Skin epidermis (tissue), 12 donors: ENCODE data around the gene PDCD4.
A peak's percentile ranks its signal among the peaks of the same experiment; 100 is the strongest.

Experiments
- H3K27ac ChIP-seq, 21 experiments: fragments of 200-600 bp; sonication (generic) in 11 of 21; one replicate each; pipeline ENCODE4 v1.5.0; 2020; ENCODE audit warnings: mild to moderate bottlenecking in 3 of 21, inconsistent platforms in 2 of 21, moderate library complexity in 2 of 21
- H3K4me3 ChIP-seq, 7 experiments: fragments of 200-600 bp; sonication (generic) in 2 of 7; one replicate each; pipeline ENCODE4 v1.5.0; 2020; ENCODE audit warnings: inconsistent platforms in 2 of 7, mild to moderate bottlenecking in 2 of 7, moderate library complexity in 1 of 7

PDCD4 gene

DNA sequence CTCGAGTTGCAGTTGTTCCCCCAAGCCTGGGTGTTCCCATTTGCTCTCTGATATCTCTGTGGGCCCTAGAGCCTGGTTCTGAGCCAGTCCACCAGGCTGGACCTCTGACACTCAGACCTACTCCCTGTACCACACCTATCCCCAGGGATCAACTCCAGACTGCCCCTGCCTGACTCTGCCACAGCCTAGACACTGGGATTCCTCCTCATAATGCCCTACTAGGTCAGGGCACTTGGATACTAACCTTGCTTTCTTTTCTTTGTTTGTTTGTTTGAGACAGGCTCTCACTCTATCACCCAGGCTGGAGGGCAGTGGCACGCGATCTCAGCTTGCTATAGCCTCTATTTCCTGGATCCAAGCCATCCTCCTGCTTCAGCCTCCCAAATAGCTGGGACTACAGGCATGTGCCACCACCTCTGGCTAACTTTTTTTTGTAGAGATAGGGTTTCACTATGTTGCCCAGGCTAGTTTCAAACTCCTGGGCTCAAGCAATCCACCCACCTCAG lies 30.8 kb upstream of the PDCD4 start:
- no peak overlapping the region for H3K4me3 ChIP-seq
- peak overlapping the region in 9 of 21 experiments; percentile 3 to 51 (median 15) for H3K27ac ChIP-seq

DNA sequence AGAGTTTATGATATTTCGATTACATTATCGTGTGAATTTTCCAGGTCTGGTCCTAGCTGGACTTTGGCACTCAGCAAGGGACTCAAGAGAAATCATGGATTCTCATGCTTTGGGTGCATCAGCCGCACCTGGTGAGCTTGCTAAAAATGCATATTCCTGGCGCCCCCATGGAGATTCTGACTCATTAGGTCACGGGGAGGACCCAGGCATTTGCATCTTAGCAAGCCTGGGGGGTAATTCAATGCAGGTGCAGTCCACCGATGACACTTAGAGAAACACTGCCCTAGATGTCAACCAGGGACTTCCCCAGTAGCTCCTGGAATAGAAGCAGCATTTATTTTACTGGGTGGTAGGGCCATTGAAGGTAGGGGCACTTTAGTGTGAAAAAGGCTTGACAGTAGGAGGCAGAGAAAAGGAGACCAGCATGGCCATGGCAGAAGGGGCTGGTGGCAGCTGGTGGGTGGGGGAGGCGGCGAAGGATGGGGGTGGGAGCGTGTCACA lies 29.9 kb upstream of the PDCD4 start:
- Histone ChIP-seq H3K27ac (peak overlapping the region in 3 of 21 experiments; percentile 47 to 63 (median 61)), H3K4me3 (no peak overlapping the region)

DNA sequence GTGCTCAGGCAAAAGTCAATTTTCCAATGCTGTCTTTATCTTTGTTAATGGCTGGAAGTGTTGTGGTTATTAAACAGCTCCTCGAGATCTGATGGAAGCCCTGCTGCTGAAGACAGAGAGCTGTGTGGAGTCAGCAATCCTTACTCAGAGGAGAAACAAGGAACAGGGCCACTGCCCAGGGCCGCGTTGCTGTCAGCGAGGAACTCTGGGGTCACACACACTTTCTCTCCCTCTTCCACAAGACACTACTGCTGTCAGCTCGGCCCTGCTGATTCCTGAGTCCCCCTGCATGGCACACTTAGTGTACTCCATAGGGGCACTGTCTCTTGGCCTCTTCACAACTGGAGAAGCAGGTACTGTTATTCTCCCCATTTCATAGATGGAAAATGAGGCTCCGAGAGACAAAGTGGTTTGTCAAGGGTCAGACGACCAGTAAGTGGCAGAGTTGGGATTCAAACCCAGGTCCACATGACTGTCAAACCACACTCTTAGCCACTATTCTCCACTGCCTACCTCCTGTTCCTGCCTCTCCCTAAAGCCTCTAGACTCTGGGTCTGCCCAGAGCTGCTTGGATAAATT lies 29.3 kb upstream of the PDCD4 start:
- H3K27ac ChIP-seq: peak overlapping the region in 11 of 21 experiments; percentile 9 to 63 (median 29)
- H3K4me3 ChIP-seq: no peak overlapping the region

DNA sequence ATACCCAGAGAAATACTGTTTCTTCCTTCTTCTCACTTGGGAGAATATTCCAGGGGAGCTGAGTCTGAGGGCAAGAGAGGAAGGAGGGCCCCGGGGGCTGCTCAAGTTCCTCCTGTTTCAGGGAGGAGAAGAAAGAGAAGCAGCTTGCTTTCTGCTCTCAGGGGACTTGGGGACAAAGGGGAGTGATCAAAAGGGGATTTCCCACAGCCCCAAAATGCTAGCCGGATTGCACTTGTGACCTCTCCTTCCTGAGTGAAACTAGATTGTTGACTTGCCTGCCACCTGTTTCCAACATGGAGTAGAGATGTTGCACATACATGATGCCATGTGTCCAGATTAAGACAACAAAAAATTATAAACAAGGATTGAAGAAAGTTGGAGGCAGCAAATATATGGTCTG lies 28.7 kb upstream of the PDCD4 start:
- Histone ChIP-seq H3K4me3 (no peak overlapping the region), H3K27ac (peak overlapping the region in 11 of 21 experiments; percentile 9 to 63 (median 26))

DNA sequence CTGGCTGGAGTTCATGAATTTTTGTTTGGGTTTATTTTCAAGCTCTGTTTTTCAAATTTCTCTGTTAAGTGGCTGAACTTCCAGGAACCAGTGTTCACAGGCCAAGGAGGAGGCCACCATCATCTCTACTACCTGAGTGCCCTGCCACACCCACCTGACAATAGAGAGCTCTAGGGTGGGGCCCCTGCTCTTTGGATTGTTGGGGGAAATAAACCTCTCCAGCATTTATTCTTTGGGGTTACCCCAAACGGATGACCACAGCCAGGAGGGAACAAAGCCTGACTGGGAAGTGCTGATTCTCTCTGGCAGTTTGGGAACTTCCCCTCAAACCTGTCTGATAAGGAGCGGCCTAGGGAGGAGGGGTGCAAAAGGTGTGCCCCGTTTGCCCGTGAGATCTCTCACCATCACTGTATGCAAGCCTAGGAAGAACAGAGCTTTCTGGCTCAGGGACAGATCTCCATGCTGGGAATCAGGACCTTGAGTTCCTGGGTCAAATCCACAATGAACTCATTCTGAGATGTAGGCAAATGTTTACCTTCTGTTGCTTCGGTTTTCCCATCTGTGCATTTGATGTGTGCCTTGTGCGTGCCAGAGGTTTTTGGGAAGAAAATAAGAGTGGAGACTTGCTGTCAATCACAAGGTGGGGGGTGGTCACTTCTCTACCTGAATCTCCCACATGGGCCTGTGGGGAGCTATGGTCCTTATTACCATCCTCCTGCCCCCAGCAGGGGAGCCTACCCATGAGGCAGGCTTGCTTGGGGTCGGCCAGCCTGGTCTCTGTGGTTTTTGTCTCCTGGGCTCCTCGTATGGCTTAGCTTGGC lies 27.7 kb upstream of the PDCD4 start:
- H3K4me3 ChIP-seq: no peak overlapping the region
- peak overlapping the region in 6 of 21 experiments; percentile 21 to 61 (median 44) for H3K27ac ChIP-seq

DNA sequence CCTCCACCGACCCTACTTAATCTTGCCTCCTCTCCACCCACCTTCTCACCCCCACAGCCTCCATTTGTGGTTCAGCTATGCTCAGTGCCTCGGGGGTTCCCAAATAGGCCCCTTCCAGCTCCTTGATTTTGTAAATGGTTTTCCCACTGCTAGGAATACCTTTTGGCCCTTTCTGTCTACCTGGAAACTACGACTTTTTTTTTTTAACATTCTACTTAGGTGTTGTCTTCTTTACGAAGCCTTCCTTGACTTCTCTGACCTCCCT lies 27.2 kb upstream of the PDCD4 start:
- H3K27ac ChIP-seq: peak overlapping the region in 5 of 21 experiments; percentile 9 to 54 (median 25)
- H3K4me3 ChIP-seq: no peak overlapping the region

DNA sequence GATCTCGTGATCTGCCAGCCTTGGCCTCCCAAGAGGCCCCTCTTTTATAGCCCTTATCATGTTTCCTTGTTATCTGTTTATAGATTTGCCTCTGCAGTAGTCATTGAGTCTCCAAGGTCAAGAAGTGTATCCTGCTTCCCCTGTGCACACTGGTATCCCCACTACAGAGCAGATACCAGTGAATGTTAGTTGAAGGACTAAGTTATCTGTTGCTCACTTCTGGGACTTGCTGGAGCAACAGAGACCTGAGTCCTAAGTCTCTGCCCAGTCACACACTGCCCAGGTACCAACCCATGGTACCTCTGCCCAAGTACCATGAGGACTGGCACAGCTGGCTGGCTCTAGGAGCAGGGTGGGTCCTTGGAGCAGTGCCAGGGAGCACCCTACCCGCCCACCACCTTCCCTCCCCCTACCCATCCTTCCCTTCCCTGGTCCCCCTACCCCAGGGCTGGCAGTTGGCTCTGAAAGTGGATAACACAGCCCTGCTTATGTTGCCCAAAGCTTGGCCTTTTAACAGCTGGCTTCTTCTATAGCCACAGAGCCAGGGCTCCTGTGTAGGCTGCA lies 26.5 kb upstream of the PDCD4 start:
- H3K4me3 ChIP-seq: no peak overlapping the region
- peak overlapping the region in 8 of 21 experiments; percentile 19 to 57 (median 40) for H3K27ac ChIP-seq

DNA sequence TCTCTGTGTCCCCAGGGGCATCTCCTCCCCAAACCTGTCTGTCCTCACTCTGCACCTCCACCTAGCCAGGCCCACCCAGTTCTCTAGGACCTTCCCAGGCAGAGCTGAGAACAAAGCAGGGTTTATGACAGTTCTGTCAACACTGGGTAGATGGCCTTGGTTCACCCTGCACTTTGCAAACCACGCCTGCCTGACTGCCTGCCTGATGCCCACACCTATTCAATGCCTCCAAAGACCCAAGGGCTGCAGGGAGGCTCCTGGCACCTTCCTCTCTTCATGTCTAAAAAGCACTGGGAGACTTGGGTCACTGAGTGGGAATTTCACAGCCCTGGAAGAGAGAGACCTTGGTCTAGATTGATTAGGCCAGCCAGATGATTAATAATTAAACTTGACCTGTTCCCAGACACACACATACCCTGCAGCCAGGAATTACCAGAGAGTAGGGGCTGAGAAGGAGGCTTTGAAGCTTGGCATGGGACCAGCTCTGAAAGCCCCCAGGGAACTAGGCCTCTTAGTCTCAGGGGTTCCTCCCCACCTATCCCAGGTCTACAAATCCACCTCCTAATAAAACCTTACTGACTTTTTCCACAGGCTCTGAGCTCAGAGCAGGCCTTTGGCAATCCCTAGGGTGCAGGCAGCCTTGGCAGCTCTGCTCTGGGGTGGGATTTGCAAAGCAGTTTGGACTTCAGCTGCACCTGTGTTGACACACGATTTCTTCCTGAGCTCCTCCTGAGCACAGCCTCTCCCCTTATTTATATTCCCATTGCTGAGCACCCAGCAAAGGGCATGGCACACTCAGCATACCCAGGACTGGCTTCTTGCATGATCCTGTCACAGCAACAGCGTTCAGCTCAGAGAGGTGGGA lies 25.7 kb upstream of the PDCD4 start:
- Histone ChIP-seq H3K4me3 (no peak overlapping the region), H3K27ac (peak overlapping the region in 13 of 21 experiments; percentile 4 to 71 (median 42))

DNA sequence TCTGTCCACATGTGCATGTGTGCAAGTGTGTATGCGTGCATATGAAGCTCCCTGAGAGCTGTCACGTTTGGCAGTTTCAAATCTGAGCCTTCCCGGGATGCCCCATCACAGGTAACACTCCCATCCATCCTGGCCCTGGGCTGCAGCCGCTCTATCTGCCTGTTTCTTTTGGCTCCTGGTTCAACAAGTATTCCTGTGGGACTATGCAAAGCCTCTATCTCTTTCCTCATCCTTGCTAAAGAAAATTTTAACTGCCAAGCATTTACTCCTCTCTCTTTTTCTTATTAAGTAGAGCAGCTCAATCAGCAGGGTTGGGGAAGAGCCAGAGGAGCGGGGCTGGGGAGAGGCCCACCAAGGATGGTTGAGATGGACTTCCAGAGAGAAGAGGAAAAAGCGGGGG lies 24.4 kb upstream of the PDCD4 start:
- Histone ChIP-seq H3K4me3 (no peak overlapping the region), H3K27ac (peak overlapping the region in 2 of 21 experiments; percentile 42 to 50)

DNA sequence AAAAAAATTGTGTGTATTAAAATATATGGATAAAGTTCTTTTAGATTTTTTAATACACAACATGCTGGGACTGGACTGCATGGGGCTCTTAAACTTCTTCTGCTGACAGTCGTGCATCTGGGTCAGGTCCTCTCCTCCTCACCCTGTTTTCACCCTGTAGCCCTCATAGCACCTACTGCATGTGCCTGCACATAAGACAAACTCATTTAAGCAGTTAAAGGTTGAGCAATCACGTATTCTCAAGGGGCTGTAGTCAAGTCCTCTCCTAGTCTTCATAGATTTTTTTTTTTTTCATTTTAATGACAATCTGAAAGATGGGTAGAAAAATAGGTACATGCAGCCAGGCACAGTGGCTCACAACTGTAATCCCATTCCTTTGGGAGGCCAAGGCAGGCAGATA lies 23.6 kb upstream of the PDCD4 start:
- Histone ChIP-seq H3K27ac (no peak overlapping the region), H3K4me3 (no peak overlapping the region)

DNA sequence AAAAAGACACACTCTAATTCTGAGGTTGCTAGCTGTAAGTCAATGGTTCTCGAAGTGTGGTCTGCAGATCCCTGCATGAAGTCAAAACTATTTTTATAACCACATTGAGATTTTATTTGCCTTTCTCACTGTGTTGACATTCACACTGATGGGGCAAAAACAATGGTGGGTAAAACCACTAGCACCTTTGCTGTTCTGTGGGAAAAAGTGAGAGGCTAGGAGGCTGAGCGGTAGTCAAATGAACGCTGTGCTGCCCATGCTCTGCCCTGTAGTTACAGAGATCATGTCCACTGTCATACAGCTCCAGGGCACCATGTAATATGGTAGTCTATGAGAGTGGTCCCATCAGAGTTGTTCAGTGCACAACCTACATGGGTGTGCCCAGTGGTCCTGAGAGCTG lies 21.6 kb upstream of the PDCD4 start:
- H3K27ac ChIP-seq: peak overlapping the region in 3 of 21 experiments; percentile 14 to 32 (median 14)

DNA sequence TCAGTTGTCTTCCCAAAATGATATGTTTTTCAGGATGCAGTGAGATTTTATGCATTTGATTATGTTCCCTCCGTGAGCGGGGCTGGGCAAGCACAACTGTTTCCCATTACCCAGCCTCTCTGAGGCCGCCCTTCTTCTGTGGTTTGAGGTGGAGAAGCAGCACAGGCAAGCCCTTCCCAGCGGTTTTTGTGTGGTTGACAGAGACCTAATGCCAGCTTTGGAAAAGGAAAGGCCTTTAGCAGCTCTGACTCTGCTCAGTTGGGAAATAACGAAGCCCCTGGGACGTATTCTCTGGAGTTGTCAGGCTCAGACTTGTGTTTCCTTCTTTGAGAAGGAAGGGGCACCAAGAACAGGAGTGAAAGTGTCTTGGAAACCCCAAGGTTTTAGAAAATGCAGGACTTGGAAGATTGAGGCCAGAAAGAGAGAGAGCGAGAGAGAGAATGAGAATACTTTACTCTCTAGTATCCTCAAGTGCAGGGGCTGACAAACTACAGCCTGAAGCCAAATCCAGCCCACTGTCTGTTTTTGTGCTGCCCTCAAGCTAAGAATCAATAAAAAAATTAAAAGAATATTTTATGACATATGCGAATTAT lies 20.6 kb upstream of the PDCD4 start:
- peak overlapping the region in 11 of 21 experiments; percentile 1 to 69 (median 40) for H3K27ac ChIP-seq
- H3K4me3 ChIP-seq: no peak overlapping the region

More for the DNA sequence above, 21.6 kb upstream of the PDCD4 start:
- no peak overlapping the region for H3K4me3 ChIP-seq

DNA sequence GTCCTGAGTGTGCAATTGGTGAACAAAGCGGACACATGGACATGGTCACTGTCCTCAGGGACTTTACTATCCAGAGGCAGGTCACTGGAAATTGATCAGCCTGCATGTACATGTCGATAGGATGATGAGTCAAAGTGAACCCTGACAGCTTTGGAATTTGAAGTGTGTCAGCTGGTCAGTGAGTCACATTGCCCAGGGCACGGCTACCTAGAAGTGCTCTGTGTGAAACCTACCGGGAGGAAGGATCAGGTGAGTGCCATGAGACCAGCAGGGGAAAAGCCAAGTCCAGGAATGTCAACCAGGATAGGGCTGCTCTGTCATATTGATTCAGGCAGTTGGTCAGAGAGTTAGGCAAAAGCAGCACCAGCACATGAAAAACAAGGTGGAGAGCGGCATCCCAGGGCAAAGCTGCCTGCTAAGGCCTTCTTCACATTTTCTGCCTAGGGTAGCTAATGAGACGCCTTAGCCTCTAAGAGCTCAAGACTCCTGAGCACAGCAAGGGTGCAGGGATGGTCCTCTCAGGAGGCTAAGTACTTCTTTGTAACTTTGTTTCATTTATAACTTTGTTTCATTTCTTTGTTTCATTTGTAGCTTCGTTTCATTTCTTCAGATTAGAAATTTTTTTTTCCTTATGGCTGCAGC lies 19.4 kb upstream of the PDCD4 start:
- no peak overlapping the region for H3K4me3 ChIP-seq
- H3K27ac ChIP-seq: peak overlapping the region in 4 of 21 experiments; percentile 2 to 30 (median 26)

DNA sequence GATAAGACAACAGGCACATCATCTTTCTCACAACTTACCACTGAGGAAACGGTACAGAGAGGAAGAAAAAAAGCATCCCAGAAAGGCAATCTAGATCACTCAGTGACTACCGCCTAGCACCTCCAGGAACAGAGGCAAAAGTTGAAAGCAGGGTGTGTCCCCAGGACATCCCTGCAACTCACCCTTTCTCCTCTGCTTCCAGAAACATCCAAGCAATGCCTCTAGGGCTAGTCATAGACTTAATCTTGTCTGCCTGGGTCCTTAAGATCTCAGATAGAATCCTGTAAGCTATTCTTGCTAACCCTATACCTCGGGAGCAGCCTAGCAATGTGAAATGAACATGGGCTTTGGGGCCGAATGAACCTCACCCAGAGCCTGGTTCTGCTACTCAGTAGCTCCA lies 18.8 kb upstream of the PDCD4 start:
- H3K27ac ChIP-seq: peak overlapping the region in 1 of 21 experiments; percentile 30
- H3K4me3 ChIP-seq: no peak overlapping the region

DNA sequence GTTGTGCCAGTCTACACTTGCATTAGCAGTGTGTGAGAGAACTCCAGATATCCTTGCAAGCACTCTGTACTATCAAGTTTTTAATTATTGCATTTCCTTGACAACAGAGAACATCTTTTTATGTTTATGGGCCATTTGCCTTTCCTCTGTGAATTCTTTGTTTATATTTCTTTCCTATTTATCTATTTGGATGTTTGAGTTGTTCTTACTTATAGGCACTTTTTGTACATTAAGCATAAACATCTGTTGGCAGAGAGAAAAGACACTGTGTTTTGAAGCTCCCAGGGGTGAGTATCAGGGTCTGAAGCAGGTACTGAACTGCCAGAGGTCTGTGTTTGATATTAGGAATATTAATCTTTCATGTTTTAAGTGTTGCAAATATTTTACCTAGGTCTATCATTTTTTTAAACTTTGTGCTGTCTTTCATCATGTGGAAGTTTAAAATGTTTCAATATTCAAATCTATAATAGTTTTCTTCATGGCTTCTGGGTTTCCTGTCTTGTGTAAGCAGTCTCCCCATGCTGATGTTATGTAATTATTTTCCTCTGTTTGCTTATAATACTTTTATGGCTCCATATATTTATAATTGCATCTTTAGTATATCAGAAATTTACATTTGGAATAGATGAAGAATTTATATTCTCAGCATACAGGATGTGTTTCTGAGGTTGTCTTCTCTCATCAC lies 17.7 kb upstream of the PDCD4 start:
- Histone ChIP-seq H3K4me3 (no peak overlapping the region), H3K27ac (peak overlapping the region in 1 of 21 experiments; percentile 7)

DNA sequence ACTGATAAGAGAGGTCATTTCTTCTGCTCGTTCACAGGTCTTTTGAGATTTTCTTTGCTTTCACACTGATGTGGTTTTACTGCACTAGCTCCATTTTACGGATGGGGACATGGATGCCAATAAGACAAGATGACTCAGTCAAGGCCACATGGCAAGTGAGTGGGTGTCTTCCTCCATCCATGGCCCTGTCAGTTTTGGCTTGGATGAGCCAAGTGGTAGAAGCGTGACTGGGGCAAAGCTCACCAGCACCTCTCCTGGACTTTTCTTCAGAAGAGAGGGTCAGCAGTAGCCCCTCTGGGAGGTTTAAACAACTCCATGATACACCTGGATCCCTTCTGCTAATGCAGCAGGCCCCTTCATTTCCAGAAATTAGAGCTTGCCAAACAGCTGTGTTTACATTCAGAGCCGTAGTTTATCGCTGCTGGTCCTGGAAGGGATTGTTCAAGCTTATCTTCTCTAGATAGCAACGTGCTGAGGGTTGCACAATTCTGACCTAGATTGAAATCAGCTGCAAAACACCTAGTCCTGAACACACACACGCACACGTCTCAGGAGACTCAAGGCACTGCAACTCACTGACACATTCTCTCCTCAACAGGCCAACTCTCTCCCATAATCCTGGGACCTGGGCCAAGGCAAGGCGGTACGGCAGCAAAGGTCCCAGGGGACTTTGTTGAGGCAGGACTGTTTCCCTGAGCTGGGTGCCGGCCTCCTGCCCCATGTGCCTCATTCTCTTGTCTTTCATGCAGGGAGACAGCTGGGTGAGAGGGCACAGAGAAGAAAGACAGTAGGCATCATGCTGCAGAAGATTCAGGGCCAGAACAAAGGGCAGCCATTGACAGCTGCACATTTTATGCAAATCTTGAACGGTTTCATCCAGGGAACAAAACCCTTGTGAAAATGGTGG lies 14.2 kb upstream of the PDCD4 start:
- Histone ChIP-seq H3K27ac (peak overlapping the region in 16 of 21 experiments; percentile 11 to 99 (median 66)), H3K4me3 (no peak overlapping the region)

DNA sequence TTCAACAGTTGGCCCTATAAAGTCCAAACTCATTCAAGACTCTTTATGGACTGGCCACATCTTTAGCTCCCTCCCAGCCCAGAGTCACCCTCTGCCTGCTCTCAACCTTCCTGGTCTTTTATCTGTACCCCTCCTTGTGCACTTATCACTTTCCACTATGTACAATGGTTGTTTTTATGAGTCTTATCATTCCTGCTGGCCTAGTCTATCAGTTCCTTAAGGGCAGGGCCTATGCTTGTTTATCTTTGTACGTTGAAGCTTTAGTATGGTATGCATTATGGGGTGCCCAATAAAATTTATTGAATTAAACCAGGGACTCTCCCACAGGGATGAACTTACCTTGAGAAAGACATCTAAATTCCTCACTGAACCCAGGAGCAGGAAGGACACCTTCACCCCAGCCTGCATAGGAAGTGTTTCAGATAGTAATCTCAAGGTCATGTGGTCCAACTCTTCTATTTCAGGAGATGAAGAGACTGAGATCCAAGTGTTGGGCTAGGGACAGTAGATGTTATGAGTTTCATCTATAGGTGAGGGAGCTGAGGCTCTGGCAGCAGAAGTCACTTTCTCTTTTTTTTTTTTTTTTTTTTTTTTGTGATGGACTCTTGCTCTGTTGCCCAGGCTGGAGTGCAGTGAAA lies 13.3 kb upstream of the PDCD4 start:
- Histone ChIP-seq H3K27ac (peak overlapping the region in 17 of 21 experiments; percentile 16 to 99 (median 80)), H3K4me3 (no peak overlapping the region)
